Activated CD4-positive, CD25-positive, alpha-beta regulatory T cell treated with anti-CD3 and anti-CD28 coated beads, Interleukin-2, amount 50 U/mL, for 16 hours (primary cell): ENCODE data around the gene MSGN1.
"Not testable (repeated sequence)": the region's sequence is repeated elsewhere in the genome, so short reads cannot be mapped to it uniquely, and the experiment has no call there.

Experiments used
- DNase-seq: peaks from one replicate; pipeline ENCODE4 v3.0.0-alpha.2; 2020; ENCODE audit warnings: low read depth, low spot score

The MSGN1 gene

GRCh38 chr2:17805166-17805565 lies 11.1 kb upstream of the MSGN1 start:
- DNase-seq, result no peak

DNA sequence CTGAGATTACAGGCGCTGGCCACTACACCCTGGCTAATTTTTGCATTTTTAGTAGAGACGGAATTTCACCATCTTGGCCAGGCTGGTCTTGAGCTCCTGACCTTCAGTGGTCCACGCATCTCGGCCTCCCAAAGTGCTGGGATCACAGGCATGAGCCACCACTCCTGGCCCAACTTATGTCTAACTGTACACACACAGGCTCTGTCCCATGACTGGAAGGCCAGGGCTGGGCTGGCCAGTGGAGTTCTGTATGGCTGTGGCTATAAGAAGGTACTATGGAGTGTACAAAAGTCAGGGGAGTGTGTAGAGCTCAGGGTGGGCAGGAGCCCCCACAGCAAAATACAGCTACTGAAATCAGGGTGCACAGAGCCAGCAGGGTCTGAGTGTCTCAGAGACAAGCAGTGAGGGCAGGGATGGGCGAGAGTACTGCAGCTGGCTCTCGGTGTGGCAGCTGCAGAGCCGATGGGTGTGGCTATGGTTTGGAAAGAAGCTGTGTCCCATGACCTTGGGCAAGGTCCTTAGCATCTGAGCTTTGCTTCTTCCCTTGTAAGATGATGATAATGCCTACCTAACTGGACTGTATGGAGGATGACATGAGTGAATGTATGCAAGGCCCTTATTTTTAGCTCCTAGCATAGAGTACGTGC lies 10.4 kb upstream of the MSGN1 start:
- no peak for DNase-seq

- no peak for DNase-seq
Measured at GRCh38 chr2:17813010-17813741, 3.1 kb upstream of the MSGN1 start.

- no peak for DNase-seq
Measured at GRCh38 chr2:17813742-17814473, 2.4 kb upstream of the MSGN1 start.

DNA sequence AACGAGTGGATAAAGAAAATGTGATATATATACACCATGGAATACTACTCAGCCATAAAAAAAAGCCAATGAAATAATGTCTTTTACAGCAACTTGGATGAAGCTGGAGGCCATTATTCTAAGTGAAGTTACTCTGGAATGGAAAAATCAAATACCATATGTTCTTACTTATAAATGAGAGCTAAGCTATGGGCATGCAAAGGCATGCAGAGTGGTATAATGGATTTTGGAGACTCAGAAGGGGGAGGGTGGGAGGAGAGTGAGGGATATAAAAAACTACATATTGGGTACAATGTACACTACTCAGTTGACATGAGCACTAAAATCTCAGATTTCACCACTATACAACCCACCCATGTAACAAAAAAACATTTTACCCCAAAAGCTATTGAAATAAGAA lies 1.7 kb upstream of the MSGN1 start:
- DNase-seq, result no peak

- DNase-seq, result no peak
Measured at GRCh38 chr2:17815468-17816184, 634 bp upstream of the MSGN1 start.

DNA sequence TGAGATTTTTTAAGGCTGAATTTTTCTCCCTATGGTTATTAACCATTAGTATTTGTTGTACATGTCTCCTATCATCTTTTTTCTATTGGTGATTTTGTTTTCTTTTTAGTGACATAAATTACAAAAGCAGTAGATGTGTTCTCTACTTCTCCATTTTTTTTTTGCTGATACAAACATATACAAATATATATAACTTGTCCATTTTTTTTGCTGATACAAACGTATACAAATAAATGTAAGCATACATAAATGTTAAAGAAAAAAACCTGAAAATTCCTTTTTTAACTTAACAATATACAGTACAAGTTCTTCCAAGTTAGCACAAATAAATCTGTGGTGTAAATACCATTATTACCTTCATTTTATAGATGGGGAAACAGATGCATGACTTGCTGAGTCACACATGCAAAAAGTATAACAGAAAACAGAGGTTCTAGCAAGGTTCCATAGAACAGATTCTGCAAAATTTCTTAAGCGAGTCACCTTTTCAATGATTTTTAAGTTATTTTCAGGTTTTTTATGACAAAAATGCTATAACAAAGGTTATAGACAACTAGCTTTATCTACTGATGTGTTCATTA lies 2.1 kb downstream of the MSGN1 start:
- no peak for DNase-seq

DNA sequence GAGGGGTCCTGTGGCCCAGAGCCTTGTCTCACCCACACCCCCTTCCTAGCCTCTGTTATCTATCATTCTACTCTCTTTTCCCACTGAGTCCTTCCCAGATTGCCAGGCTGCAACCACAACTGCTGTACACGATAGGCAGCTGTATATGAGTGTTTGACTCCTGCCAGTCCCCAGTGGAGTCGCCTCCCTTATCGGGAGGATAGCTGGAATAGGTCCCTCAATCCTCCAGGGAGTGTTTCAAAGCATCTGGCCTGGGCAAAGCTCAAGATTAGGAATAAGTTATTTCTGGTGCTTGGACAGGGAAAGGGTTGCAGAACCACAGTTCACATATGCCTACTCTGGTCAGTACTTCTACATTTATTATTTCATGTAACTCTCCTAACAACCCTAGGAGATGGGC lies 4.8 kb downstream of the MSGN1 start:
- no peak for DNase-seq

DNA sequence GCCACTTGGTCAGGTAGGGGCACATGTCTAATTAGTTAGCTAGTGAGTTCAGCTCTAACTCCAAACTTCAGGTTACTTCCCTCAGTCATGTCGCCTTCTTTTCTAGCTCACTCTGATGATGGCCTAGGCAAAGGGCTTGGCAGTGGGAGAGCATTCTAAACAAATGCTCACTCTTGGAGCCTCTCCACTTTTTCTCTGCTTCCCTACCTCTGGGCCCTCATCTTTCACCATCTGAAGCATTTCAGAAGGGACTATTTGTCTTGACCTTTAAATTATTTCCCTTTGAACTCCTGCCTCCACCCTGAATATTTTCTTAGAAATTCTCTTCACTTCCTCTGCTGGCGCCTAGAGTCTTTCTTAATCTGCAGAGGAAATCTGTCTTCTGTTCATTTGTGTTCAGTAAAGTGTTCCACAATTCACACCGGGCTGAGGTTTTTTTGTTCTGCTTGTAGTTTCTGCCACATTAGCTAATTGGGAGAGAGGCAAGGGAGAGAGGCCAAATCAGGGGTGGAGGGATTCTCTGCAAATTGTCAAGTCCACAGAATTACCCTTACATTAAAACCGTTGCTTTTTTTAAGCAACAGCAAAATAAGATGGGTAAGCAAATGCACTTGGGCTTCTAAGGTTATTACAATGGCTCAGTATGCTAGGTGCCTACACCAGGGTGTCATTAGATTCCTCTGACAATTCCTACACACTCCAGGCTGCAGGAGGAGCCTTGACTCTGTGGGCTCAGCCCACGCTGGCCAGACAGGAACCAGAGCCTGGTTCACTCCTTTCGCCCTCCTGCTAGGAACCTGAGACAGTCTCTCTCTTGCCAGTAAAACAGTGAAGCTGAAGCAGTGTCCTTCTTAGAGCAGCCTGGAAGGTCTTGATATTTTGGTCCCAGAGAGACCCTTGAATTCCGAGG lies 5.5 kb downstream of the MSGN1 start:
- DNase-seq, result no peak

DNA sequence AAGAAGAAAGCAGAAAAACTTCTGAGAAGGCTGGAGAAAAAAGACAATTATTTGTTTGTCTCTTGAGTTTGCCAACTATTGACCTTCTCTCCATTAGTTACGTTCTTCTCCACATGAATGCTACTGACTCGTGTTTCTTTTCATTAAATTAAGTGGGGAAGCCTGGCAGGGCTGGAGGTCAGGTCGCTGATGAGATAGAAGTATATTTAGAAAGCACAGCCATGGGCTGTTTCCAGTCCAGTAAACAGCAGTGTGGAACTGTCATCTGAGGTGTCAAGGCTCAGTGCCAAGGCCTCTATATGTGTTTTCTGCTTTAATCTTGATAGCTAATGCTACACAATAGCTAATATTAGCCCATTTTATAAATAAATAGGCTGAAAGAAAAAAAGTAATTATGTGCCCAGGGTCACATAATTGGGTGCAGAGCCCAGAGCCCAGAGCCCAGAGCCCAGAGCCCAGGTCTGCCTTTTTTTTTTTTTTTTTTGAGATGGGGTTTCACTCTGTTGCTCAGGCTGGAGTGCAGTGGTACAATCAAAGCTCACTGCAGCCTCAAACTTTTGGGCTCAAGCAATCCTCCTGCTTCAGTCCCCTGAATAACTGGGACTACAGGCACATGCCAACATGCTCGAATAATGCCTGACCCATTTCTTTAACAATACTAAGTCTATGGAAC lies 6.3 kb downstream of the MSGN1 start:
- no peak for DNase-seq

DNA sequence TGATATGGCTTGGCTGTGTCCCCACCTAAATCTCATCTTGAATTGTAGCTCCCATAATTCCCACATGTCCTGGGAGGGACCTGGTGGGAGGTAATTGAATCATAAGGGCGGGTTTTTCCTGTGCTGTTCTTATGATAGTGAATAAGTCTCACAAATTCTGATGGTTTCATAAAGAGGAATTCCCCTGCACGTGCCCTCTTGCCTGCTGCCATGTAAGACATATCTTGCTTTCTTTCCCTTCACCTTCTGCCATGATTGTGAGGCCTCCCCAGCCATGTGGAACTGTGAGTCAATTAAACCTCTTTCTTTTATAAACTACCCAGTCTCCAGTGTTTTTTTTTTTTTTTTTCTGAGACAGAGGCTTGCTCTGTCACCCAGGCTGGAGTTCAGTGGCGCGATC lies 7.4 kb downstream of the MSGN1 start:
- not testable (repeated sequence) for DNase-seq

GRCh38 chr2:17827316-17827715 lies 11.1 kb downstream of the MSGN1 start:
- DNase-seq, result no peak

DNA sequence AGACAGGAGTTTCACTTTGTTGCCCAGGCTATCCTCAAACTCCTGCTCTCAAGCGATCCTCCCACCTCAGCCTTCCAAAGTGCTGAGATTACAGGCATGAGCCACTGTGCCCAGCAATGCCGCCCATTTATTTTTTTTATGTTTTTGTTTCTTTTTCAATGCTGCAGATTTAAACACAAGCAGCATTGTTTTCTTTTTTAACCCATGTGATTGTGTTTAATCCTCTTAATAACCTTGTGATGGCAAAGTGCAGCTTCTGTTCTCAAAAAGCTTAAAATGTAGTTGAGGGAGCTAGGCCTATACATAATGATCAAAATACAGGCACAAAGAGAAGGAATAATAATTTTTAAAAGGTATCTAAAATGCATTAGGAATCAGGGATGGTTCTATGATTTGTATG lies 11.5 kb downstream of the MSGN1 start:
- DNase-seq, result no peak

DNA sequence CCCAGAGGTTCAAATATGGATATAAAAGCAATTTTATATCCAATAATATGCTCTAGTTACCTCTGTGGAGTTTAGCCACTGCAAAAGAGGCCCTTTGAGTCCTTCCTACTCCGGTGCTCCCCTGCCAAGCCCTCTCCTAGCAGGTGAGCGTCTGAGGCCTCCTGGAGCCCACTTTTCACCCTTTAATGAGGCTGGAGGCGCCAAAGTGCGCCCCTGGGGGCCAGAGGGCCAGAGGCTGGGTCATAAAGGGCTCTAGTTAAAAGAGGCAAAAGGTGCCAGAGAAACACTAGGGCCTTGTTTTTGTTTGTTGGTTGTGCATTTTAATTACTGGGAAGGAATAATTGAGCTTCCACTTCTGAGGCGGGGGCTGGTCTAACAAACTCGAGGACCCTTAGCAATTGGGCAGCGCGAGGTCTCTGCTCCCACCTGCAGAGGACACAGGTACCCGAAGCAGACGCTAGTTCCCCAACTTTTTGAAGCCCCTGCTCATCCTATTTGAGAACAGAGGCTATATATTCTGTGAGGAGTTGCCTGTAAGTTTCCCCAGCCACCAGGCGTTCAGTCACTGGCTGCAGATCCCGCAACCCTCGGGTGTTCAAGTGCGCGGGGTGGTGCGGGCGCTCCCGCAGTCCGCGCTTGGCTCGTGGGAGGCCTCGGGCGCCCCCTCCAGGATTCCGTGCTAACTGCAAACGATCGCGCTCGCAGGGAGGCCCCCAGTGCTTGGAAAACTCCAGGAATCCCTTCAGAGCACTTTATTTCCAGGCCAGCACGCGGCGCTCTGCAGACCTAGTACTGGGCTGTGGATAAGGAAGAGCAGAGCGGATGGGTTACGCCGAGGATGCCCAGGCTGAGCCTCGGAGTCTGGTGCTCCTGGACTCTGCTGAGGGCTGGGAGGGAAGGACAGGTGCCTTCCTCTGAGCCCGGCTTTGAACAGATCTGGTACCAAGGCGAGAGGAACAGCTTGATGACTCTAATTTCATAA lies 14.1 kb downstream of the MSGN1 start:
- DNase-seq, result no peak

DNA sequence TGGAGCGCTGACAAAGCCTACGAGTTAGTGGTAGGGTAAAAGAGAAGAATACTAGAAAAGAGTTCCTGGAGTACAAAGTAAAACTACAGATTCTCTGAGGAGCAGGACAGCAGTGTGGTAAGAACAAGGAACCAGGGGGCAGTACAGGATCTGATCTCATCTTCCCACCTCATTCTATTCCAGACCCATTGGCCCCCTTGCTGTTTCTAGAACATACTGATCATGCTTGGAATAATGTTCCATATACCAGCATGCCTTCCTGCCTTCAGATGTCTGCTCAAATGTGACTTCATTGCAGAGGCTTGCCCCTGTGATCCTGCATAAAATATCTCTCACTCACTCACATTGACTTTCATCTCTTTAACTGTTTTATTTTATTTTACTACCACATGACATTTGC lies 19.3 kb downstream of the MSGN1 start:
- no peak for DNase-seq

GRCh38 chr2:17839959-17840358 lies 23.7 kb downstream of the MSGN1 start:
- no peak for DNase-seq

DNA sequence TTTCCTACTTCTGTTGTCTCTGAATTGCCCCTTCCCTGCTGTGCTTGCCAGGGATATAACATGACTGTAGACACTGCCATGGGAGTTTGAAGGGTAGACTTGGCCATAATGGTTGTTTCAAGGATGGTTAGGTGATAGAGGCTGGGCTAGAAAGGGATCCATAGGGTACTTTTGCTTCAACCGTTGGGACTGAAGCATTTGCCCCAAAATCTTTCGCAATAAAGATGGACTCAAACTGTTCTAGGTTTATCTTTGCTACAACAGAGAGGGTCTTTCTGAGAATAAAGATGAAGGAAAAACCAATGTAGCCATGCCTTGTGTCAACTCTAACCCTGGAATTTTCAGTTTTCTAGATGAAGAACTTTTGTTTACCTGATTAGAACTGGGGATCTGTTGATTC lies 27.2 kb downstream of the MSGN1 start:
- no peak for DNase-seq

DNA sequence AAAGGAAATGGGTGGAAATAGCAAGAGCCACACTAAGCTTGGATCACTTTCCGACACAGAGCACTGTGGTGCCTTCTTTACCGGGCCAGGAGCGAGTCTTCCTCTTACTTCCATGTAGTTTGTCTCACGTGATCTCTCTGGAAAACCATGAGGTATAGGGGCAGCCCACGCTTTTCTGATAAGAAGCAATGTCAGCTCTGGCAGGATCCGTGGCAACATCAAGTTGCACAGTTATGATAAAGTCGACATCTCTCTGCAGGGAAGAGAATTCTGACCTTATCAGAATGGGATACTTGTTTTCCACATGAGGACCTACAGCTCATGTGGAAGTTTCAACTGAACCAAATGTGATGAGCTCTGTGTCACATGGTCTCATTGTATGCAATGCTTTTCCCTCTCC lies 29.5 kb downstream of the MSGN1 start:
- no peak for DNase-seq

GRCh38 chr2:17846676-17847075 lies 30.4 kb downstream of the MSGN1 start:
- DNase-seq, result no peak
